ENCODE measurements around the gene LLGL2. TPM values are rescaled to one million over a fixed set of nuclear protein-coding genes. Genes with fewer than 3 reads are reported as not detected.

The LLGL2 gene
- total and polyA plus RNA-seq, 2 donors (not counting 1 experiment from before 2014, with no cell fraction given), result 40.6 to 52.0 TPM

DNA sequence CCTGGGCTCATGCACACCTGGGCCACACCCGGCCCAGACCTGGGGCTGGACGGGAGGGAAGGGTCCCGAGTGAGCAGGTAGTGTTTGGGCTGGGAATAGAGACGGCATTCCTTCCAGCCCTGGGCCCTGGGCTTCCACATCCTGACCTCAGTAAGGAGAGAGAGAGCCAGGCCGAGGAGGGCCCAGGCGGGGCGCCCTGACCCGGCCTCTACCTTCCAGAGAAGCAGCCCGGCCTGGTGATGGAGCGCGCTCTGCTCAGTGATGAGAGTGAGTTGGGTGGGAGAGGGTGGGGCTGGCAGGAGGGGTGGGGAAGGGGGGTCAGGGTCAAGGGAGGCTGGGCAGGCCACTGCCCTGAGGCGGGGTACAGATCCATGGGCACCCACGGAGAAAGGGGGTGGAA is 48.5 kb downstream of the LLGL2 start:
- no peak overlapping the region for H3K4me3 ChIP-seq (ENCODE audit: control extremely low read depth in 1 of 5, extremely low read depth in 1 of 5, insufficient read depth in 1 of 5, low read depth in 2 of 5, low read length in 4 of 5)
- H4K20me1 ChIP-seq (ENCODE audit: control insufficient read depth, insufficient read depth, low read length, poor library complexity, severe bottlenecking), result no peaks in the 10 kb centered on the region
- H3K4me2 ChIP-seq (replicated peaks; ENCODE audit: low read depth, low read length, poor library complexity, severe bottlenecking), result no peak overlapping the region
- POLR2A ChIA-PET, result no interaction called here
- no peak for TF ChIP-seq EZH2 (IDR thresholded peaks at IDR 0.05; ENCODE audit: borderline replicate concordance, insufficient read depth, low read depth, low read length, poor library complexity, severe bottlenecking)
- TF ChIP-seq, protein P1, sequence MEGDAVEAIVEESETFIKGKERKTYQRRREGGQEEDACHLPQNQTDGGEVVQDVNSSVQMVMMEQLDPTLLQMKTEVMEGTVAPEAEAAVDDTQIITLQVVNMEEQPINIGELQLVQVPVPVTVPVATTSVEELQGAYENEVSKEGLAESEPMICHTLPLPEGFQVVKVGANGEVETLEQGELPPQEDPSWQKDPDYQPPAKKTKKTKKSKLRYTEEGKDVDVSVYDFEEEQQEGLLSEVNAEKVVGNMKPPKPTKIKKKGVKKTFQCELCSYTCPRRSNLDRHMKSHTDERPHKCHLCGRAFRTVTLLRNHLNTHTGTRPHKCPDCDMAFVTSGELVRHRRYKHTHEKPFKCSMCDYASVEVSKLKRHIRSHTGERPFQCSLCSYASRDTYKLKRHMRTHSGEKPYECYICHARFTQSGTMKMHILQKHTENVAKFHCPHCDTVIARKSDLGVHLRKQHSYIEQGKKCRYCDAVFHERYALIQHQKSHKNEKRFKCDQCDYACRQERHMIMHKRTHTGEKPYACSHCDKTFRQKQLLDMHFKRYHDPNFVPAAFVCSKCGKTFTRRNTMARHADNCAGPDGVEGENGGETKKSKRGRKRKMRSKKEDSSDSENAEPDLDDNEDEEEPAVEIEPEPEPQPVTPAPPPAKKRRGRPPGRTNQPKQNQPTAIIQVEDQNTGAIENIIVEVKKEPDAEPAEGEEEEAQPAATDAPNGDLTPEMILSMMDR (IDR thresholded peaks at IDR 0.05), result no peak
- no peak overlapping the region for H3K4me3 Mint-ChIP-seq
- CTCF ChIA-PET, result no interaction called here
- ATAC-seq (ENCODE audit: low read depth), result no peak
- H3K36me3 ChIP-seq (replicated peaks in 1 of 2; ENCODE audit: control extremely low read depth in 1 of 2, control insufficient read depth in 1 of 2, extremely low read depth in 1 of 2, insufficient read depth in 2 of 2, low read length in 1 of 2), result peaks cover 0 to 3% of the 10 kb centered on the region in 2 experiments
- H3K27me3 ChIP-seq (replicated peaks in 1 of 4; ENCODE audit: control extremely low read depth in 1 of 4, control insufficient read depth in 3 of 4, insufficient read depth in 4 of 4, low read length in 3 of 4), result no peaks in the 10 kb centered on the region
- no peak overlapping the region for H2AFZ ChIP-seq (ENCODE audit: insufficient read depth, low read depth, low read length, poor library complexity, severe bottlenecking)
- no peak for DNase-seq
- H3K27me3 Mint-ChIP-seq, result no peaks in the 10 kb centered on the region
- no peaks in the 10 kb centered on the region for H3K9me3 Mint-ChIP-seq (ENCODE audit: insufficient read depth)
- no peak overlapping the region for H3K27ac Mint-ChIP-seq
- H3K4me1 ChIP-seq (ENCODE audit: control insufficient read depth in 2 of 2, insufficient read depth in 2 of 2, low read length in 2 of 2), result peaks cover 15 to 18% of the 10 kb centered on the region in 2 donors
- no peak overlapping the region for H3K9ac ChIP-seq (ENCODE audit: low read length)
- H3K79me2 ChIP-seq (ENCODE audit: control insufficient read depth, insufficient read depth, low read length), result no peaks in the 10 kb centered on the region
- H3K9me3 ChIP-seq (ENCODE audit: control extremely low read depth in 1 of 3, control insufficient read depth in 2 of 3, insufficient read depth in 1 of 3, low read length in 2 of 3), result no peaks in the 10 kb centered on the region
- intact Hi-C loops (cut with micrococcal nuclease), result no loop called here
- peaks cover 14% of the 10 kb centered on the region for H3K4me1 Mint-ChIP-seq
- 100% methylated on average over 6 of the region's 13 CpGs for WGBS (ENCODE audit: insufficient coverage)
- no peak overlapping the region for H3K27ac ChIP-seq (ENCODE audit: low read length in 2 of 2)

DNA sequence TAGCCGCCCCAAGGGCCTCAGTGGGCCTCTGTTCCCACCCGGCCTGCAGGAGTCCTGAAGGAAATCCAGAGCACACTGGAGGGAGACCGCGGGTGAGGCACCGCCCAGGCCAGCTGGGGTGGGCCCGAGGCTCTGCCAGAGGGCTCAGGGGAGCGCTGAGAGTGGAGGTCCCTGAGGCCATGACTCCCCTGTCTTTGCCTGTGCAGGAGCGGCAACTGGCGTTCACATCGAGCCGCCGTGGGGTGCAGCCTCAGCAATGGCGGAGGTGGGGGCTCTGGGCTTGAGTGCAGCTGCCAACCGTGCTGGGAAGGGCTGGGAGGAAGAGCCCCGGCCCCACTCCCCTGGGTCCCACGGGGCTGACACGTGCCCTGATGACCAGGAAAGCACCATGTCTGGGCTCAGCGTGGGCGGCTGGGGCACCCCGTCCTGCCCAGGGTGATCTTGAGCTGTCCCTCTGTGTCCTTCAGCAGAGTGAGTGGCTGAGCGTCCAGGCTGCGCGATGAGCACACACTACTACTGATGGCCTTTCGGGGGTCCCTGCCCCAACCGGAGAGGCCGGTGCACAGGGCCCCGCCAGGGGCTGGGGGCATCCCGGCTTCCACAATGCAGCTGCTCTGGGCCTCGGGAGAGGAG is 49.0 kb downstream of the LLGL2 start:
- DNase-seq (no peak), ATAC-seq (ENCODE audit: low read depth) (no peak)
- Histone ChIP-seq H4K20me1 (ENCODE audit: control insufficient read depth, insufficient read depth, low read length, poor library complexity, severe bottlenecking) (no peaks in the 10 kb centered on the region), H3K79me2 (ENCODE audit: control insufficient read depth, insufficient read depth, low read length) (no peaks in the 10 kb centered on the region), H3K9me3 (ENCODE audit: control extremely low read depth in 1 of 3, control insufficient read depth in 2 of 3, insufficient read depth in 1 of 3, low read length in 2 of 3) (no peaks in the 10 kb centered on the region), H2AFZ (ENCODE audit: insufficient read depth, low read depth, low read length, poor library complexity, severe bottlenecking) (no peak overlapping the region), H3K4me3 (ENCODE audit: control extremely low read depth in 1 of 5, extremely low read depth in 1 of 5, insufficient read depth in 1 of 5, low read depth in 2 of 5, low read length in 4 of 5) (no peak overlapping the region), H3K27me3 (replicated peaks in 1 of 4; ENCODE audit: control extremely low read depth in 1 of 4, control insufficient read depth in 3 of 4, insufficient read depth in 4 of 4, low read length in 3 of 4) (no peaks in the 10 kb centered on the region), H3K4me2 (replicated peaks; ENCODE audit: low read depth, low read length, poor library complexity, severe bottlenecking) (no peak overlapping the region), H3K27ac (ENCODE audit: low read length in 2 of 2) (no peak overlapping the region), H3K9ac (ENCODE audit: low read length) (no peak overlapping the region), H3K4me1 (ENCODE audit: control insufficient read depth in 2 of 2, insufficient read depth in 2 of 2, low read length in 2 of 2) (peaks cover 15 to 18% of the 10 kb centered on the region in 2 donors), H3K36me3 (replicated peaks in 1 of 2; ENCODE audit: control extremely low read depth in 1 of 2, control insufficient read depth in 1 of 2, extremely low read depth in 1 of 2, insufficient read depth in 2 of 2, low read length in 1 of 2) (peaks cover 0 to 3% of the 10 kb centered on the region in 2 experiments)
- no peaks in the 10 kb centered on the region for H3K27me3 Mint-ChIP-seq
- H3K9me3 Mint-ChIP-seq (ENCODE audit: insufficient read depth), result no peaks in the 10 kb centered on the region
- no peak overlapping the region for H3K27ac Mint-ChIP-seq
- ChIA-PET CTCF (no interaction called here), POLR2A (no interaction called here)
- 90% methylated on average over 29 of the region's 29 CpGs for WGBS (ENCODE audit: insufficient coverage)
- intact Hi-C loops (cut with micrococcal nuclease), result no loop called here
- peaks cover 14% of the 10 kb centered on the region for H3K4me1 Mint-ChIP-seq
- no peak overlapping the region for H3K4me3 Mint-ChIP-seq
- TF ChIP-seq, protein P1 (IDR thresholded peaks at IDR 0.05), result no peak
- TF ChIP-seq EZH2 (IDR thresholded peaks at IDR 0.05; ENCODE audit: borderline replicate concordance, insufficient read depth, low read depth, low read length, poor library complexity, severe bottlenecking), result no peak
